SW 1271 (cell line): ENCODE data around the gene BHLHE23.

ENCODE experiments used
- DNase-seq, 2 experiments: peaks; one replicate each; lab custom pipeline; 2025; lab: John Stamatoyannopoulos, UW

The BHLHE23 gene

GRCh38 chr20:62991196-62991807, 15.5 kb downstream of the BHLHE23 start:
- no peak for DNase-seq

- no peak for DNase-seq
Measured at GRCh38 chr20:62990306-62990825, 16.4 kb downstream of the BHLHE23 start.

- DNase-seq: no peak
Measured at GRCh38 chr20:62989201-62989601, 17.6 kb downstream of the BHLHE23 start.

GRCh38 chr20:62987114-62987513, 19.6 kb downstream of the BHLHE23 start:
- no peak for DNase-seq

DNA sequence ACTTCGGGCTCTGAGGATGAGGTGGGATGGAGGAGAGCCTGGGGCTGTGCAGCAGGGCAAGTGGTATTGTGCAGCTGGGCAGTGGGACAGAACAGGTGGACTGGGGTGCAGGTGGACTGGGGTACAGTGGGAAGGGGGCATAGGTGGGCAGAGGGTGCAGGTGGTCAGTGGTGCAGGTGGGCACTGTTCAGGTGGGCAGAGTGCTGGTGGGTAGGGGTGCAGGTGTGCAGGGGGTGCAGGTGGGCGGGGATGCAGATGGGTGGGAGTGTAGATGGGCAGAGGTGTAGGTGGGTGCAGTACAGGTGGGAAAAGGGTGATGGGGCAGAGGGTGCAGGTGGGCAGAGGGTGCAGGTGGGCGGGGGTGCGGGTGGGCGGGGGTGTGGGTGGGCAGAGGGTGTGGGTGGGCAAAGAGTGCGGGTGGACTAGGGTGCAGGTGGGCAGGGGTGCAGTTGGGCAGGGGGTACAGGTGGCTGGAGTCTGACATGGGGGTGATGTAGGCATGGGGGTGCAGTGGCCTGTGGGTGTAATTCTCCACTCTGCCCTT, 20.4 kb downstream of the BHLHE23 start:
- no peak for DNase-seq

DNA sequence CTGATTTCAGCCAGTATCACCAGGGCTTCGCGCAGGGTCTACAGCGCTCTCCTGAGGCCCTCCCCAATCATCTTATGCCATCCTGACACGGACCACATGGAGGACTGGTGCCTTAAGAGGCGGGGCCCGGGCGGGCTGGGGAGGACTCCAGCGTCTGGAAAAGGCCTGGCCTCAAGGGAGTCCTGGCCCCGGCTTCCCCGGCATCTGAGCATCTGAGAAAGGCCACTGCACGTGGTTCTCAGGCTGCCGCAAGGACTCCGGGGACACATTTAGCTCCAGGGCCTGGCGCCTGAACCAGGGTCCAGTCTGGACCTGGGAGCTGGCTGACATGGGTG, 21.4 kb downstream of the BHLHE23 start:
- DNase-seq: no peak

DNA sequence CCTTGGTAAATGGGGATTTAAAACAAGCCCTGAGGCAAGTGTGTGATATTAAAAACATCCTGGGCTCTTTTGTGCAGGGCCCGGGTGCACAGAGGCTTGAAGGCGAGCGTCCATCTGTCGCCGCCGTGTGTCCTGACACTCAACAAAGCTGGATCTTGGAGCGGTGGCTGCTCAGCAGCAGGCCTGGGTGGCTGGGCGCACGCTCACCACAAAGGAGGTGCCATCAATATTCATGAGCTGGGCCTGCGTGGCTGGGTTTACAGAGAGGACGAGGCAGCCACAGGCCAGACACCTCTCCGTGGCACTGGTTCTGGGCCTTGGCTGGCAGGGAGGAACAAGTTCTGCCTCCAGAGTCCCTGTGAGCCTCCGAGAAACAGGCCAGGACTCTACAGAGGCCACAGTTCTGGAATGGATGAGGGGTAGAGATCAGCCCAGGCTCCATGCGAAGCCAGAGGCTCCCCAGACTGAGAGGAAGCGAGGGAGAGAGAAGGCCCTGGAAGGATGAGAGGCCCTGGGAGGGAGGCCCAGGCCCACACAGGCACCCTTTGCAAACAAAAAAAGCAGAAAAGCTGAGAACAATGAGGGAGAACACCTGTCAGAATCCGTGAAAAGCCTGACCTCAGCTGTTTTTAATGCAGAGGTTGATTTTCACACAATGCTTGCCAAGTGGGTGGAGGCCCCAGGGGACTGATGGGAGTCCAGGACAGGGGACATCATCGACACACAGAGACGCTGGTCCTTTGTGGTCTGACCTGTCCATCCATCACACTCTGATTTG, 21.9 kb downstream of the BHLHE23 start:
- DNase-seq: no peak

DNA sequence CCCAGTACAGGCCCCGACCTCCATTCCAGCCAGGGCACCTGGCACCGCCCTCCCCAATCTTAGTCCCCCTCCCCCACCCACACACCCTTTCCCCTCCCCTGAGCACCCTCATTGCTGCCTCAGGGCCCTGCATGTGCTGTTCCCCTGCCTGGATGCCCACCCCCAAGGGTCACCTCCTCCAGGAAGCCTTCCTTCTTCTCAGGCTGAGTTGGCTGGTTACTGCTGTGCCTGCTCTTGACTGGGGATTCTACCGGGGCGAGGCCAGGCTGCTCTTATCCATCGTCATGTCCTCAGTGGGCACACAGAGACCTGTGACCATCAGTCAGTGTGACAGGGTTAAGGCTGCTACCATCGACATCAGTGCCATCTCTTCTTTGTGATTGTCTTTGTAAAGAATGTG, 23.6 kb downstream of the BHLHE23 start:
- no peak for DNase-seq

- DNase-seq: no peak
Measured at GRCh38 chr20:62982124-62983075, 24.4 kb downstream of the BHLHE23 start.

GRCh38 chr20:62980970-62981369, 25.8 kb downstream of the BHLHE23 start:
- DNase-seq: no peak

DNA sequence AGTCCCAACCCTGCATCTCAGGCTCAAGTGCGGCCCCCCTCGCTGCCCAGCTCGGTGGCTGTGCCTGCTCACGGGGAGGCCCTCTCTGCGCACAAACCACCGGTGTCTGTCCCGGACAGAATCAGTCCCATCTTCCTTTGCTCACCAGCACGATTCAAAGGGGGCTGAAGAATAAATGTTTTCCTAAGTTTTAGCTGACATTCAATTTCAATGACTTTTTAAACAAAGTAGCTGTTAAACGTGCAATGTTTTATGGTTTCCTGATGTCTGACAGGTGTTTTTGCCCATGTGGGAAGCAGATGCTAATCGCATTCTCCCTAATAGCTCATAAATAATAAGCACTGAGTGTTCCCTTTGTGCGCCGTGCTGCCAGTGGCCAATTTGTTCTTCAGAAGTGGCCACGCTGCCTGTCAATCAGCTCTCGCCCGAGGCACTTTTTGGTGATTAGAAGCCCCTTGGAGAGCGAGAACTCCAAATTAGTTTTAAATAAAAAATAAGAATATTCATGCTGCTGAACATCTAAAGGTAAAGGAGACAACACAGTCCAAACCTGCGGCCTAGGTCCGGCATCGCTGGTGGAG, 26.3 kb downstream of the BHLHE23 start:
- no peak for DNase-seq

- no peak for DNase-seq
Measured at GRCh38 chr20:62979876-62980373, 26.8 kb downstream of the BHLHE23 start.

DNA sequence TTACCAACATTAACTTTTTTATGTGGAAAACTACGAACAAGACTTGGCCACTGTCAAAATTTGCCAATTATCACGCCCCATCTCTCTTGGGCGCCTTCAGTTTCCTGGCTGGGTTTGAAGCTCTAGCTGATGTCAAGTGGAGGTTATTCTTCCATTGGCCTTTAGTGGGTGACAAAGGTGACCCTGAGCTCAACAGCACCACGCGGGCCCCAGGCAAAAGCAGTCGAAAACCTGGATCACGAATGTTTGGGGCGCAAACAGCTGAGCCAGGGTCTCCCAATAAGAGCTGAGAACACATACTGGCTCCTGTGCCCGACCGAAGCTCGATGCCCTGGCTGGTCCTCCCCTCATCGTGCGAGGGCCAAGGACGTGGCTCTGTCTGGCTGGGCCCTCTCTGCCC, 27.5 kb downstream of the BHLHE23 start:
- no peak for DNase-seq

- DNase-seq: no peak
Measured at GRCh38 chr20:62978561-62978943, 28.2 kb downstream of the BHLHE23 start.

GRCh38 chr20:62977613-62978560, 28.9 kb downstream of the BHLHE23 start:
- DNase-seq: peak; percentile 21 to 33

DNA sequence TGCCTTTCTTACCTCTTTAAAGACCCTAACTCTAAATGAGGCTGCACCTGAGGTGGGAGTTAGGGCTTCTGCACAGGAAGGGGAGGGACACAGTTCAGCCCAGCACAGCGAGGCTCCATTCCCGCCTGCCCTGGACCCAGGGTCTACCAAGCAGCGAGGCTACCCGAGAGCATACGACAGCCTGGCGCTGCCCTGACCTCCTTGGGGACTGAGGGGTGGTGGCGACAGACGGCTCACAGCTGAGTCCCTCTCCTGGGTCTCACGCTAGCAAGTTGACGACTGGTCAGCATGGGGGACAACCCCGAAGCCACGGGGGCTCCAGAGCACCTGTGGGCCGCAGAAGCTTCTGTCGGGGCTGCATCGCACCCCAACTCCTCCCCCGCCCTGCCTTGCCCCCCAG, 29.9 kb downstream of the BHLHE23 start:
- DNase-seq: no peak

DNA sequence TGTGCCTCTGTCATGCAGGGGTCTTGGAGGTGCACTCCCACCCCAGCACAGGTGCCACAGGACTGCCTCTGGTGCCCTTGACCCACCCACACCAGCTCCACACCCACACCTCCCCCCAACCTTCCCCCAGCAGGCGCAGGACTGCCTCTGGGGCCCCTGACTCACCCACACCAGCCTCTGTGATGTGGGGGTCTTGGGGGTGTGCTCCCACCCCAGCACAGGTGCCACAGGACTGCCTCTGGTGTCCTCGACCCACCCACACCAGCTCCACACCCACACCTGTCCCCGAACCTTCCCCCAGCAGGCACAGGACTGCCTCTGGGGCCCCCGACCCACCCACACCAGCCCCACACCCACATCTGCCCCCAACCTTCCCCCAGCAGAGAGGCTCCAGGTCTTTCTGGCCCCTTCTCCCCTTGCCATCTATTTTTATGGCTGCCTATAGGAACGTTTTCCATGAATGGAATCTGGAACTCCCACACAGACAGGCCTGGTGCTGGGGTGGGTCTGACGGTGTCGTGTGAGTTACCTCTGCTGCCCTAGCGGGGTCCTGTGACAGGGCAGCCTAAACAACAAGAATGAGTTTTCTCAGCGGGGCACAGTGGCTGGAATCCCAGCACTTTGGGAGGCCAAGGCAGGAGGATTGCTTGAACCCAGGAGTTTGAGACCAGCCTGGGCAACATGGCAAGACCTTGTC, 30.8 kb downstream of the BHLHE23 start:
- DNase-seq: no peak

DNA sequence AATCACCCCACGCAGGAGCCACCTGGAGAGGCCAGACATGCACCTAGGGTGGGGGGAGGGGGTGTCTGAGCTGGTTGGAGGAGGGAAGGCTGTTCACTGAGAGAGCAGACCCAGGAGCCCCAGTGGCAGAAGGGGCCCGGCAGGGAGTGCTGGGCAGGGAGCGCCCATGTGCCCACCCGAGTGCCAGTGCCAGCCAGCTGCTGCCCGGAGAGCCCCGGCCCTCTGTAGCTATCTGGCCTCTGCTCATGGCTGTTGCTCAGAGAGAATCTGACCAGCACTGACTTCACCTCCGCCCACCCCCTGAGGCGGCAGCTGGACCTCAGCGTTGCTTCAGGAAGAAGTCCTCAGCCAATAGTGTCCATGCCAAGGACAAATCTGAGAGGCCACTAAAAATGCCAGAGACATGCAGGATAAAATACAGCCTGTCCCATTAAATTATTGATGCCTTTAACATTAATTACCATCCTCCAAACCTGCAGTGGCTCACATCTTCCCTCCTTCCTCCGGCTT, 31.5 kb downstream of the BHLHE23 start:
- DNase-seq: no peak

DNA sequence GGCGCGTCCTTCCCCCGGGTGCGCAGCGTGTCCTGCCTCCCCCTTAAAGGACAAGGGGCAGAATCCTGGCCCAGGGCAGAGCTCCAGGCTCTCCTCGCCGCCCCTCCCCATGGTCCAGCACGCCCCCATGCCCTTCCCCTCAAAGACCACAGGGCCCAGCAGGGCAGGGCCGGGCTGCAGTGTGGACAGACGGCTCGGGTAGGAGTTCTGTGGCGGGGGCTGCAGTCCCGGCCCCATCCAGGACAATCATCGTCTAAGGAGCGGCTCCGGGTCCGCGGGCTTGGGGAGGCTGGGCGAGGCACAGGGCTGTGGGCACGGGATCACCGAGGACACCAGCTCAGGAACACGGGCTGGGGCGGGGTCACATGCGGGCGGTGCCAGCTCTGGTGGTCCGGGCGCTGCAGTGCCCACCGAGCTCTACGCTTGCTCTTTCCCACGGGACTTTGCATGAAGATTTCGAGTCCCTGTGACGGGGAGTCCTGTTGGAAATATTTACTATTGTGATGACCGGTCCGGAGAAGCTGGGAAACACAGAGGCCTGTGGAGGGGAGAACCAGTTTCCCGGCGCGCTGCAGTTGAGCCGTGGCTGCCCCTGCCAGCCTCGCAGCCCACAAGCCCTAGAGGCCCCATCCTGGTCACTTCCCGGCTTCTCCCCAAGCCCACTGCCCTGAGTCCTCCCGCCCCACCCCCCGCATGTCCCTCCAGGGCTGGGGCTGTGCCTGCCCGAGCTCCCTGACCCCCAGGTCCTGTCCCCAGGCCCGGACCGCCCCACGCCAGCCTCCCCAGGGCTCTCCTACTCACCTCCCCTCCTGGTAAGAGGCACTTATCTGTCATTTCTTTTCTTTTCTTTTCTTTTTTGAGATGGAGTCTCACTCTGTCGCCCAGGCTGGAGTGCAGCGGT, 33.7 kb downstream of the BHLHE23 start:
- no peak for DNase-seq
